Right ventricle myocardium inferior (tissue), 1 donor: Measurements from ENCODE around the gene PLD2. TPM values are rescaled to one million over a fixed set of nuclear protein-coding genes. Genes with fewer than 3 reads are reported as not detected.
A peak's percentile ranks its signal among the peaks of the same experiment; 100 is the strongest.

Experiments used
- ATAC-seq: fragments of 200-7000 bp; cut with Tn5 transposase; one replicate; pipeline ENCODE4 v1.9.1; 2020; ENCODE audit warnings: mild to moderate bottlenecking, moderate library complexity
- DNase-seq: peaks from one replicate; pipeline ENCODE4 v3.0.0; 2021; ENCODE audit errors: missing footprints
- intact Hi-C: fragments of 100-400 bp; cut with DNase I; formaldehyde crosslinking; loops from one replicate; pipeline ENCODE4 v1.11.0; 2022
- total RNA-seq: library from RNA; stranded (reverse); fragmentation: NEBNext Ultra II Directional; extraction: Animal tissue kit (Norgen Biotek cat#: 25700); gene quantifications from one replicate; pipeline ENCODE4 v1.2.1, GENCODE V29; 2021
- donor health status: DM: no; HTN: yes; CAD: no; lungs with severe emphysema.

Gene PLD2
- total RNA-seq, 1 donor from 2014 or later: 12.6 TPM

GRCh38 chr17:4788159-4788806 is 18.7 kb upstream of the PLD2 start:
- intact Hi-C loops: loop anchor here (5.0 kb wide), 2 partner anchors 49 to 56 kb away; partner anchors contain the start of gene MED11
- ATAC-seq (no peak), DNase-seq (no peak)

- intact Hi-C loops: loop anchor here (5.0 kb wide), 2 partner anchors 48 to 57 kb away; partner anchors contain the start of gene MED11
- DNase-seq (no peak), ATAC-seq (no peak)
These were observed 17.9 kb upstream of the PLD2 start, which contains the start of gene GLTPD2 for GRCh38 chr17:4788807-4789700. Gene GLTPD2, plus strand, starts transcription at chr17:4788964. Its CDS starts 48 bp downstream, at chr17:4789012.

- ATAC-seq (no peak), DNase-seq (no peak)
- intact Hi-C loops: loop anchor here (5.0 kb wide), 2 partner anchors 48 to 57 kb away; partner anchors contain the start of gene MED11
These were observed 17.3 kb upstream of the PLD2 start for GRCh38 chr17:4789701-4789950.

GRCh38 chr17:4789951-4790704 is 16.8 kb upstream of the PLD2 start:
- intact Hi-C loops: loop anchor here (5.0 kb wide), 2 partner anchors 47 to 58 kb away; partner anchors contain the start of gene MED11
- peak; percentile 94 for DNase-seq
- ATAC-seq: peak; percentile 95

DNA sequence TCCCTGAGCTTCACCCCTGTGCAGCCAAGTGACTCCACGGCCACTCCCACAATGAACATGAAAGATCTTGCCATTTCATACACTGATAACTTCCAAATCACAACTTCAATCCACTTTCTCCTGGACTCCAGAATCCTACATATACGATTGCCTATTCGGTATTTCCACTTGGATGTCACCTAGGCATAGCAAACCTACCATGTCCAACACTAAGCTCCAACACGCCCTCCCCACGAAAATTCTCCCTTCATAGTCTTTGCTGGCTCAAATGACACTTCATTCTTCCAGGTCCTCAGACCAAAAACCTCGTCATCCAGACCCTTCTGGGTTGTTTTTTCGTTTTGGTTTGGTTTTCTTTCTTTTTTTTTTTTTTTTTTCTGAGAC is 16.3 kb upstream of the PLD2 start:
- no peak for DNase-seq
- intact Hi-C loops: no loop called here

GRCh38 chr17:4795168-4795567 is 11.8 kb upstream of the PLD2 start:
- no peak for ATAC-seq
- intact Hi-C loops: no loop called here

More for the DNA sequence above, 16.3 kb upstream of the PLD2 start:
- no peak for ATAC-seq

GRCh38 chr17:4796552-4796920 is 10.4 kb upstream of the PLD2 start:
- no peak for DNase-seq
- intact Hi-C loops: no loop called here
- ATAC-seq: no peak

More at GRCh38 chr17:4795168-4795567, 11.8 kb upstream of the PLD2 start:
- no peak for DNase-seq

DNA sequence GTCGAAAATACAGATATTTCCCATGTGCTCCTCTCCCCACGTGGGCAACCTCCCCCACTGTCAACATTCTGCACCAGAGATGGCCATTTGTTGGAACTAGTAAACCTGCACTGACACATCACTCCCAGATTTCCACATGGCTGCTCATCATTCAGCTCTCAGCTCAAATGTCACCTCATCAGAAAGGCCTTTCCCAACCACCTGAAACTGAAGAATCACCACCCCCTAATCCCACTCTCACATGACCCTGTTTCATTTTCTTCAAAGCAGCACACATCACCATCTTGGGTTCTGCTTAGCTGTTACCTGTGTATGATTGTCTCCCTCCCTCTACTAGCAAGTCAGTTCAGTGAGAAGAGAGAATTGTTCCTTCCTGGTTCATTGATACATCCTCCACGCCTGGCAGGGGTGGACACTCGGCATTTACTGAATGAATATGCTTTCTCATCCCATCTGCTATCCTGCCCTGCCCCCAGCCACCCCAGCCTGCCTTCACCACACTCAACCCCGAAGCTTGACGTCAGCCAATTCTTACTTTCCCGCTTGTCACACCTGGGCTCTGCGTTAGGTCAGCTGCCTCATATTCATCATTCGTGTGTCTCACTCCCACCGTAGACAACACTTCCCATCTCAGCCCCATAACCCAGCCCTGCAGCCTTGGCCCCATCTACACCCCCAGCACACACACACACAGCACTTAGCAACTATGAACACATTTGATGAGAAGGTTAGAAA is 6.3 kb upstream of the PLD2 start:
- intact Hi-C loops: no loop called here
- ATAC-seq (no peak), DNase-seq (no peak)

- intact Hi-C loops: no loop called here
- DNase-seq: no peak
- no peak for ATAC-seq
These were observed 4.7 kb upstream of the PLD2 start, which contains the start of gene C17orf114 for GRCh38 chr17:4802228-4802627. Gene C17orf114, minus strand, starts transcription at chr17:4802328.

GRCh38 chr17:4806456-4806776 is 536 bp upstream of the PLD2 start:
- ATAC-seq (no peak), DNase-seq (no peak)
- intact Hi-C loops: loop anchor here (5.0 kb wide), 1 partner anchor 76 kb away; no protein-coding TSS in a partner anchor

DNA sequence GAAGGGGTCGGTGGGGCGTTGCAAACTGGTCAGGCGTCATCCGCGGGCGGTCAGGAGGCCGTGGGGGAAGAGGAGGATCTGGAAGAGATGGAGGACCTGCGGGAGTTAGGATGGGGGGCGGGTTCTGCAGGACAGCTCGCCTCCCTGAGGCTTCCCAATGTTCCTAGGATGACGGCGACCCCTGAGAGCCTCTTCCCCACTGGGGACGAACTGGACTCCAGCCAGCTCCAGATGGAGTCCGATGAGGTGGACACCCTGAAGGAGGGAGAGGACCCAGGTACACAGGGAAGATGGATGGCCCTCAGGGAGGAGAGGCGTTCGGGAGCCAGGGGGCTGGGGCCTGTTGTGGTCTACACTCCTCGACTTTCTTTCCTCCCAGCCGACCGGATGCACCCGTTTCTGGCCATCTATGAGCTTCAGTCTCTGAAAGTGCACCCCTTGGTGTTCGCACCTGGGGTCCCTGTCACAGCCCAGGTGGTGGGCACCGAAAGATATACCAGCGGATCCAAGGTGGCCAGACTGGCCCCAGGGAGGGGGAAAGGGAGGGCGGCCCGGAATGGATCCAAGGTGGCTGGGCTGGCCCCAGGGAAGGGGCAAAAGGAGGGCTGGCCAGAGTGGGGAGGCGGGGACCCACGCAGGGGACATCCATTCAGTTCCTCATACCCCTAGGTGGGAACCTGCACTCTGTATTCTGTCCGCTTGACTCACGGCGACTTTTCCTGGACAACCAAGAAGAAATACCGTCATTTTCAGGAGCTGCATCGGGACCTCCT is 839 bp downstream of the PLD2 start:
- intact Hi-C loops: loop anchor here (5.0 kb wide), 1 partner anchor 75 kb away; no protein-coding TSS in a partner anchor
- no peak for DNase-seq
- ATAC-seq: peak; percentile 2

DNA sequence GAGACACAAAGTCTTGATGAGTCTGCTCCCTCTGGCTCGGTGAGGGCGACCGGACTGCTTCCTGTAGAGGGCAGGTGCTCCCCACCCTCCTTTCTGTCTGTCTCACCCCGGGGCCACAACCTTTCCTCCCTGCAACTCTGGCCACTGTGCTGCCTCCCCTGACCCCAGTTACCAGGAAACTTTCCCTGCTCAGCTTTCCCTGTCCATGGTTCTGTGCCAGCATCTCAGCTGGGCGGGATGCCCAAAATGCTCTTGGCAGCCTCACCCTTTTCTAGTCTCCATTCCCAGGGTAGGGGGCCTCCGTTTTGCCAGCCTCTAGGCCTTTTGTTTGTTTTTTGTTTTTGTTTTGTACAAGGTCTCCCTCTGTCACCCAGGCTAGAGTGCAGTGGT is 1.4 kb downstream of the PLD2 start:
- DNase-seq (peak; percentile 72), ATAC-seq (peak; percentile 23)
- intact Hi-C loops: loop anchor here (5.0 kb wide), 1 partner anchor 74 kb away; no protein-coding TSS in a partner anchor

DNA sequence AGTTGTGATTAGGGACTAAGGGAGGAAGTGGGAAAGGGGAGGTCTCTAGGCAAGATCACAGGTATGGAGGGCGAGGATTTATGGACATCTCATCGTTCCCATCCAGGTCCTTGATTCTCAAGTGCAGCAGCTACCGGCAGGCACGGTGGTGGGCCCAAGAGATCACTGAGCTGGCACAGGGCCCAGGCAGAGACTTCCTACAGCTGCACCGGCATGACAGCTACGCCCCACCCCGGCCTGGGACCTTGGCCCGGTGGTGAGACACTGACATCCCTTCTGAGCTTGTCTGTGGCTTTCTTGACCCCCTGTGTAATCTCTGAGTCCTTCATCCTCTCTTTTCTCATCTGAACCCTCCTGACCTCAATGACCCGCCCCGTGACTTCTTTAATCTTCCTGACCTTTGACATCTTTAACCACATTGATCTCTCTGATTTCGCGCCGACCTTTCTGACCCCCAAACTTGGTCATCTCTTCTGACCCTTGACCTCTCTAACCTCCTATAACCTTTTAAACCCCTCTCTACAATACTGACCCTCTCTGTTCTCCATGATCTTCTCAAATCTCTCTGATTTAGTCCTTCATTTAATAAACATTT is 3.8 kb downstream of the PLD2 start:
- DNase-seq: peak; percentile 75
- intact Hi-C loops: no loop called here
- no peak for ATAC-seq

- DNase-seq (no peak), ATAC-seq (no peak)
- intact Hi-C loops: no loop called here
These were observed 4.5 kb downstream of the PLD2 start for GRCh38 chr17:4811471-4811870.

DNA sequence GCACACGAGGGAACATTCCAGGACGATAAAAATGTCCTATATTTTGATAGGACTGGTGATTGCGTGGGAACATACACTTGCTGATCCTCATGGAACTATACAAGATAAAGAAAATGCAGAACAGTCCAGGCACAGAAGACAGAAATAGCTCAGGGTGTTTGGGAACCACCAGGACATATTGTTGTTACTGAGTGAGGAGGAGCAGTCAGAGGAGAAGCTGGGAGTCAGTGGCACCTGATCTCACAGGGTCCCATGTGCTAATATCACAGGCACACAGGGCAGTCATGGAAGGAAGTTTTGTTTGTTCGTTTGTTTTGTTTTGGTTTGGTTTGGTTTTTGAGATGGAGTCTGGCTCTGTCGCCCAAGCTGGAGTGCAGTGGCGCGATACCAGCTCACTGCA is 5.7 kb downstream of the PLD2 start:
- ATAC-seq (peak; percentile 62), DNase-seq (no peak)
- intact Hi-C loops: no loop called here

GRCh38 chr17:4815043-4815675 is 8.2 kb downstream of the PLD2 start:
- DNase-seq (no peak), ATAC-seq (no peak)
- intact Hi-C loops: no loop called here

GRCh38 chr17:4816826-4817225 is 9.9 kb downstream of the PLD2 start:
- intact Hi-C loops: no loop called here
- DNase-seq (no peak), ATAC-seq (no peak)
